ENCODE data around the gene AP4E1. TPM values are rescaled to one million over a fixed set of nuclear protein-coding genes. Genes with fewer than 3 reads are reported as not detected.
"Not testable (repeated sequence)": the region's sequence is repeated elsewhere in the genome, so short reads cannot be mapped to it uniquely, and the experiment has no call there.

Gene AP4E1
- total and polyA plus RNA-seq, 4 donors = 2.3 to 12.6 (median 7.3) TPM

- Histone ChIP-seq H3K4me3 (ENCODE audit: low read length in 2 of 2) (no peak overlapping the region), H3K27me3 (ENCODE audit: control insufficient read depth in 1 of 2, insufficient read depth in 2 of 2, low read length in 1 of 2) (no peaks in the 10 kb centered on the region), H3K4me1 (ENCODE audit: control insufficient read depth in 1 of 2, insufficient read depth in 2 of 2, low read length in 2 of 2) (no peaks in the 10 kb centered on the region), H3K27ac (ENCODE audit: low read depth in 1 of 2, low read length in 2 of 2) (no peak overlapping the region), H3K36me3 (ENCODE audit: control insufficient read depth in 1 of 2, insufficient read depth in 2 of 2, low read length in 1 of 2) (no peaks in the 10 kb centered on the region), H3K9me3 (ENCODE audit: control insufficient read depth, low read length) (no peaks in the 10 kb centered on the region)
- ATAC-seq (ENCODE audit: low FRiP score) (no peak), DNase-seq (no peak)
- intact Hi-C loops (cut with DNase I) = no loop called here
Observed at GRCh38 chr15:50904211-50904610, 4.3 kb upstream of the AP4E1 start.

DNA sequence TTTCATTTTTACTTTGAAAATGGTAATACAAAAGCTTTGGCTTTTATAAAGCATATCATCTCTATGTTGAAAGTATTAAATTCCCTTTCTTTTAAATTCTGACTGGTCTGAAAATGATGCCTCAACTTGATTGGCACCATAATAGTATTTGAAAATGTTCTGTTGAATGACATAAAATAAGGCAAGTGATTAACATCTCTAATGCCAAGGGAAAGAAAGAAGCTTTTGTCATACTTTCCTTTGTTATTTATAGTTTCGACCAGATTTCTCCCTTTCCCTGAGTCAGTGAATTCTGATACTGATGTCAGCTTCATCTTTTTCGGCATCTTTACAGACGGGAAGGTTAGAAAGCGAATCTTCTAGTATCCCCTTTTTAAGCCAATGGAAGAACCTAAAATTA, 3.4 kb upstream of the AP4E1 start:
- 89 to 92% methylated on average over 4 of the region's 4 CpGs for WGBS, 2 donors
- no peak for DNase-seq
- ATAC-seq (ENCODE audit: low FRiP score) = no peak
- intact Hi-C loops (cut with DNase I) = no loop called here
- H3K4me1 ChIP-seq (ENCODE audit: control insufficient read depth in 1 of 2, insufficient read depth in 2 of 2, low read length in 2 of 2) = no peaks in the 10 kb centered on the region
- H3K27ac ChIP-seq (ENCODE audit: low read depth in 1 of 2, low read length in 2 of 2) = no peak overlapping the region
- H3K27me3 ChIP-seq (ENCODE audit: control insufficient read depth in 1 of 2, insufficient read depth in 2 of 2, low read length in 1 of 2) = no peaks in the 10 kb centered on the region
- no peaks in the 10 kb centered on the region for H3K9me3 ChIP-seq (ENCODE audit: control insufficient read depth, low read length)
- no peaks in the 10 kb centered on the region for H3K36me3 ChIP-seq (ENCODE audit: control insufficient read depth in 1 of 2, insufficient read depth in 2 of 2, low read length in 1 of 2)
- H3K4me3 ChIP-seq (ENCODE audit: low read length in 2 of 2) = no peak overlapping the region

DNA sequence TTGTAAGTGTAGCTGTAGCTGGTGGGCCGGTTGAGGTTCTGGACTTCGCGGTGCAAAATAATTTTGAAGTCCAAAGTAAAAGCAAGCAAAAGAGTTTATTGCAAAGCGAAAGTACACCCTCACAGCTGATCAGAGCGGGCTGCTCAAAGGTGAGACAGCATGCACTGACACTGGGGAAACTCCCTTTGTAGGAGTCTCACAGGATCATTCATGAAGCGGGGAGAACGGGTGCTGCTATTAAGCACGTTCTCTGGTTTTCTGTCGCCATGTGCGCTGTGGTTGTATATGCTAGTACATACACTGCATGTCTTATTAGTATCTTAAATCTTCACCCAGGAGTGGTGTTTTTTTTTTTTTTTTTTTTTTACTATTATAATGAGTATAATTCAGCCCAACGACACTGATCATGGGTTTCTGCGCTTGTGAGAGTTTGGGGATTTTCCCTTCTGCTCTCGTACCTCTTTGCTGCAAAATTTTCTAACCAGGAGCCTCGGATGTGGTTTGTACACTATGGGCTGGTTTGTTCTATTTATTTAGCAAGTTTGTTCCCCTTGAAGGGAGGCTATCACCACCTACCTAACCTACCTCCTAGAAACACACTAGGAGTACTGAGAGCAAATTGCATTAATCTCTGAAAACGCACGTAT, 1.4 kb upstream of the AP4E1 start:
- Histone ChIP-seq H3K4me3 (ENCODE audit: low read length in 2 of 2) (peak overlapping the region; percentile 58 to 91), H3K27me3 (ENCODE audit: control insufficient read depth in 1 of 2, insufficient read depth in 2 of 2, low read length in 1 of 2) (no peaks in the 10 kb centered on the region), H3K4me1 (ENCODE audit: control insufficient read depth in 1 of 2, insufficient read depth in 2 of 2, low read length in 2 of 2) (no peaks in the 10 kb centered on the region), H3K36me3 (ENCODE audit: control insufficient read depth in 1 of 2, insufficient read depth in 2 of 2, low read length in 1 of 2) (no peaks in the 10 kb centered on the region), H3K27ac (ENCODE audit: low read depth in 1 of 2, low read length in 2 of 2) (no peak overlapping the region), H3K9me3 (ENCODE audit: control insufficient read depth, low read length) (no peaks in the 10 kb centered on the region)
- intact Hi-C loops (cut with DNase I) = no loop called here
- 66 to 75% methylated on average over 16 of the region's 16 CpGs for WGBS, 2 donors
- ATAC-seq (ENCODE audit: low FRiP score) (no peak), DNase-seq (no peak)

GRCh38 chr15:50907601-50908208, 778 bp upstream of the AP4E1 start:
- WGBS, 2 donors = 1% methylated on average over 31 of the region's 31 CpGs
- intact Hi-C loops (cut with DNase I) = loop anchor here (1.0 to 2.0 kb wide), 2 partner anchors 232 to 233 kb away; no protein-coding TSS in a partner anchor
- Histone ChIP-seq H3K9me3 (ENCODE audit: control insufficient read depth, low read length) (no peaks in the 10 kb centered on the region), H3K27me3 (ENCODE audit: control insufficient read depth in 1 of 2, insufficient read depth in 2 of 2, low read length in 1 of 2) (no peaks in the 10 kb centered on the region), H3K4me3 (ENCODE audit: low read length in 2 of 2) (peak overlapping the region; percentile 58 to 91), H3K27ac (ENCODE audit: low read depth in 1 of 2, low read length in 2 of 2) (peak overlapping the region; percentile 51 to 62), H3K4me1 (ENCODE audit: control insufficient read depth in 1 of 2, insufficient read depth in 2 of 2, low read length in 2 of 2) (no peaks in the 10 kb centered on the region), H3K36me3 (ENCODE audit: control insufficient read depth in 1 of 2, insufficient read depth in 2 of 2, low read length in 1 of 2) (no peaks in the 10 kb centered on the region)
- peak; percentile 75 for ATAC-seq (ENCODE audit: low FRiP score)
- DNase-seq = no peak

DNA sequence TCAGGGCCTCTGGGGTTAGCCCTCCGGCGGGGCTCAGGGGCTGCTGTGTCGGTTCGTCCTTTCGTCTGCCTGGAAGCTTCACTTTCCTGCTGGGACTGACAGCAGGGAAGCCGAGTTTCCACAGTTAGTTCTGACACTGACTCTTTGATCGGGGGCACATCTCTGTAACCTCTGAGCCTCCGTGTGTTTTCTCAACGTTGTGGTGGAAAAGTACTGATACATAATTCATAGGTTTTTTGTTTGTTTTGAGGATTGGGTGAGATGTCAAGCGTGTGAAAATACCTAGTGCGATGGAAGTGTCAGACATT, 481 bp downstream of the AP4E1 start:
- peak overlapping the region; percentile 2 to 50 for H3K27ac ChIP-seq (ENCODE audit: low read depth in 1 of 2, low read length in 2 of 2)
- no peaks in the 10 kb centered on the region for H3K4me1 ChIP-seq (ENCODE audit: control insufficient read depth in 1 of 2, insufficient read depth in 2 of 2, low read length in 2 of 2)
- no peaks in the 10 kb centered on the region for H3K27me3 ChIP-seq (ENCODE audit: control insufficient read depth in 1 of 2, insufficient read depth in 2 of 2, low read length in 1 of 2)
- intact Hi-C loops (cut with DNase I) = loop anchor here in 1 of 2 donors (2.0 kb wide), 1 partner anchor 234 kb away; no protein-coding TSS in a partner anchor
- DNase-seq (no peak), ATAC-seq (ENCODE audit: low FRiP score) (no peak)
- WGBS, 2 donors = 0 to 1% methylated on average over 11 of the region's 11 CpGs
- peak overlapping the region; percentile 87 to 91 for H3K4me3 ChIP-seq (ENCODE audit: low read length in 2 of 2)
- no peaks in the 10 kb centered on the region for H3K9me3 ChIP-seq (ENCODE audit: control insufficient read depth, low read length)
- no peaks in the 10 kb centered on the region for H3K36me3 ChIP-seq (ENCODE audit: control insufficient read depth in 1 of 2, insufficient read depth in 2 of 2, low read length in 1 of 2)

DNA sequence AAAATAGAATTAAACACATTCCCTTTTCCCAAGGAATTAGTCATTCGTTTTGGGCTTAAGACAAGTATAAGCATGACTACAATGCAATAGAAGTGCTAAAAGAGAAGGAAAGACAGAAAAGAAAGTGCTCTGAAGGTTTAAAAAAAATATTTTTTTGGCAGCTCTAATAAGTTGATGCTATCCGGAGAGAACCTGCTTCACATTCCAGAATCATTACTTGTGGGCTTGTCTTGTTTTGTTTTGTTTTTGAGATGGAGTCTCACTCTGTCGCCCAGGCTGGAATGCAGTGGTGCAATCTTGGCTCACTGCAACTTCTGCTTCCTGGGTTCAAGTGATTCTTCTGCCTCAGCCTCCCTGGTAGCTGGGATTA, 1.9 kb downstream of the AP4E1 start:
- H3K9me3 ChIP-seq (ENCODE audit: control insufficient read depth, low read length); H3K4me3 ChIP-seq (ENCODE audit: low read length in 2 of 2); H3K27me3 ChIP-seq (ENCODE audit: control insufficient read depth in 1 of 2, insufficient read depth in 2 of 2, low read length in 1 of 2); DNase-seq; intact Hi-C loops (cut with DNase I); ATAC-seq (ENCODE audit: low FRiP score); H3K4me1 ChIP-seq (ENCODE audit: control insufficient read depth in 1 of 2, insufficient read depth in 2 of 2, low read length in 2 of 2); H3K27ac ChIP-seq (ENCODE audit: low read depth in 1 of 2, low read length in 2 of 2); H3K36me3 ChIP-seq (ENCODE audit: control insufficient read depth in 1 of 2, insufficient read depth in 2 of 2, low read length in 1 of 2): not testable (repeated sequence)
- 33% methylated on average over 3 of the region's 3 CpGs for WGBS, 2 donors

- intact Hi-C loops (cut with DNase I) = no loop called here
- H3K4me1 ChIP-seq (ENCODE audit: control insufficient read depth in 1 of 2, insufficient read depth in 2 of 2, low read length in 2 of 2) = no peaks in the 10 kb centered on the region
- no peaks in the 10 kb centered on the region for H3K27me3 ChIP-seq (ENCODE audit: control insufficient read depth in 1 of 2, insufficient read depth in 2 of 2, low read length in 1 of 2)
- WGBS, 2 donors = 69 to 70% methylated on average over 2 of the region's 2 CpGs
- no peaks in the 10 kb centered on the region for H3K36me3 ChIP-seq (ENCODE audit: control insufficient read depth in 1 of 2, insufficient read depth in 2 of 2, low read length in 1 of 2)
- H3K4me3 ChIP-seq (ENCODE audit: low read length in 2 of 2) = no peak overlapping the region
- no peak overlapping the region for H3K27ac ChIP-seq (ENCODE audit: low read depth in 1 of 2, low read length in 2 of 2)
- no peak for ATAC-seq (ENCODE audit: low FRiP score)
- no peak for DNase-seq
- no peaks in the 10 kb centered on the region for H3K9me3 ChIP-seq (ENCODE audit: control insufficient read depth, low read length)
Observed at GRCh38 chr15:50911001-50911400, 2.5 kb downstream of the AP4E1 start.

DNA sequence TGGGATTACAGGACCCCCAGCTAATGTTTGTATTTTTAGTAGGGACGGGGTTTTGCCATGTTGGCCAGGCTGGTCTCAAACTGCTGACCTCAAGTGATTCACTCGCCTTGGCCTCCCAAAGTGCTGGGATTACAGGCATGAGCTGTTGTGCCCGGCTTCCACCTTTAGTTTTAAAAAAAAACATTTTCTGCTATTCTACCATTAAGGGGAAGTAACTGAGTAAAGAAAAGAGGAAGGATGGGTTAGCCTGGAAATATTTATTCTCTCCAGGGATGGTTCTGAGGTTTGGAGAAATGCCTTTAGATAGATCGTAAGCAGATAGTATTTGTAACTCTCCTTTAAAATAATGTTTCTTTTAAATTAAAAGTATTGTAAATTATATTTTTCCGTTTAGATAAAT, 3.1 kb downstream of the AP4E1 start:
- intact Hi-C loops (cut with DNase I) = no loop called here
- Histone ChIP-seq H3K27me3 (ENCODE audit: control insufficient read depth in 1 of 2, insufficient read depth in 2 of 2, low read length in 1 of 2) (no peaks in the 10 kb centered on the region), H3K27ac (ENCODE audit: low read depth in 1 of 2, low read length in 2 of 2) (no peak overlapping the region), H3K4me3 (ENCODE audit: low read length in 2 of 2) (no peak overlapping the region), H3K36me3 (ENCODE audit: control insufficient read depth in 1 of 2, insufficient read depth in 2 of 2, low read length in 1 of 2) (no peaks in the 10 kb centered on the region), H3K9me3 (ENCODE audit: control insufficient read depth, low read length) (no peaks in the 10 kb centered on the region), H3K4me1 (ENCODE audit: control insufficient read depth in 1 of 2, insufficient read depth in 2 of 2, low read length in 2 of 2) (no peaks in the 10 kb centered on the region)
- DNase-seq (no peak), ATAC-seq (ENCODE audit: low FRiP score) (no peak)
- WGBS, 2 donors = 83% methylated on average over 5 of the region's 5 CpGs

GRCh38 chr15:50916400-50916799, 7.9 kb downstream of the AP4E1 start:
- Histone ChIP-seq H3K36me3 (ENCODE audit: control insufficient read depth in 1 of 2, insufficient read depth in 2 of 2, low read length in 1 of 2) (peaks cover 0 to 2% of the 10 kb centered on the region in 2 donors), H3K4me3 (ENCODE audit: low read length in 2 of 2) (no peak overlapping the region), H3K9me3 (ENCODE audit: control insufficient read depth, low read length) (no peaks in the 10 kb centered on the region), H3K27ac (ENCODE audit: low read depth in 1 of 2, low read length in 2 of 2) (no peak overlapping the region), H3K27me3 (ENCODE audit: control insufficient read depth in 1 of 2, insufficient read depth in 2 of 2, low read length in 1 of 2) (no peaks in the 10 kb centered on the region), H3K4me1 (ENCODE audit: control insufficient read depth in 1 of 2, insufficient read depth in 2 of 2, low read length in 2 of 2) (no peaks in the 10 kb centered on the region)
- ATAC-seq (ENCODE audit: low FRiP score) = no peak
- 83 to 84% methylated on average over 4 of the region's 4 CpGs for WGBS, 2 donors
- intact Hi-C loops (cut with DNase I) = no loop called here
- no peak for DNase-seq

Data from aorta (tissue), 5 donors.